ENCODE measurements around the gene TNFRSF8.

TNFRSF8 gene

GRCh38 chr1:12182410-12182984, 119.4 kb downstream of the TNFRSF8 start:
- TF ChIP-seq POLR2AphosphoS5 (IDR thresholded peaks at IDR 0.05; ENCODE audit: low read depth, low read length) (no peak), SIN3A (IDR thresholded peaks at IDR 0.05; ENCODE audit: borderline replicate concordance, insufficient read depth, low read length) (no peak), TAF1 (IDR thresholded peaks at IDR 0.05; ENCODE audit: borderline replicate concordance, insufficient read depth, low read length) (no peak), FOXP2 (optimal IDR thresholded peaks at IDR 0.05; ENCODE audit: borderline replicate concordance, extremely low read depth, extremely low read length, insufficient read depth) (no peak), REST (IDR thresholded peaks at IDR 0.05; ENCODE audit: insufficient read depth in 1 of 2, low read depth in 2 of 2, low read length in 2 of 2) (no peak)

GRCh38 chr1:12183095-12183794, 120.1 kb downstream of the TNFRSF8 start:
- TF ChIP-seq REST (IDR thresholded peaks at IDR 0.05; ENCODE audit: insufficient read depth in 1 of 2, low read depth in 2 of 2, low read length in 2 of 2), result no peak
- TF ChIP-seq SIN3A (IDR thresholded peaks at IDR 0.05; ENCODE audit: borderline replicate concordance, insufficient read depth, low read length), result no peak
- no peak for TF ChIP-seq TAF1 (IDR thresholded peaks at IDR 0.05; ENCODE audit: borderline replicate concordance, insufficient read depth, low read length)
- no peak for TF ChIP-seq FOXP2 (optimal IDR thresholded peaks at IDR 0.05; ENCODE audit: borderline replicate concordance, extremely low read depth, extremely low read length, insufficient read depth)
- TF ChIP-seq POLR2AphosphoS5 (IDR thresholded peaks at IDR 0.05; ENCODE audit: low read depth, low read length), result no peak

- TF ChIP-seq FOXP2 (optimal IDR thresholded peaks at IDR 0.05; ENCODE audit: borderline replicate concordance, extremely low read depth, extremely low read length, insufficient read depth) (no peak), REST (IDR thresholded peaks at IDR 0.05; ENCODE audit: insufficient read depth in 1 of 2, low read depth in 2 of 2, low read length in 2 of 2) (no peak), POLR2AphosphoS5 (IDR thresholded peaks at IDR 0.05; ENCODE audit: low read depth, low read length) (no peak), SIN3A (IDR thresholded peaks at IDR 0.05; ENCODE audit: borderline replicate concordance, insufficient read depth, low read length) (no peak), TAF1 (IDR thresholded peaks at IDR 0.05; ENCODE audit: borderline replicate concordance, insufficient read depth, low read length) (no peak)
Measured at GRCh38 chr1:12184008-12184681, 121.0 kb downstream of the TNFRSF8 start.

GRCh38 chr1:12185036-12185917, 122.2 kb downstream of the TNFRSF8 start:
- TF ChIP-seq SIN3A (IDR thresholded peaks at IDR 0.05; ENCODE audit: borderline replicate concordance, insufficient read depth, low read length) (no peak), FOXP2 (optimal IDR thresholded peaks at IDR 0.05; ENCODE audit: borderline replicate concordance, extremely low read depth, extremely low read length, insufficient read depth) (no peak), TAF1 (IDR thresholded peaks at IDR 0.05; ENCODE audit: borderline replicate concordance, insufficient read depth, low read length) (no peak), REST (IDR thresholded peaks at IDR 0.05; ENCODE audit: insufficient read depth in 1 of 2, low read depth in 2 of 2, low read length in 2 of 2) (no peak), POLR2AphosphoS5 (IDR thresholded peaks at IDR 0.05; ENCODE audit: low read depth, low read length) (no peak)
